Prostate gland (tissue), 2 donors: ENCODE results near the gene GAMT. TPM values are rescaled to one million over a fixed set of nuclear protein-coding genes. Genes with fewer than 3 reads are reported as not detected.

Source experiments
- DNase-seq: peaks from one replicate; pipeline ENCODE4 v3.0.0-alpha.2; 2019; ENCODE audit warnings: low spot score
- H3K27ac ChIP-seq, 2 donors: fragments of 200-600 bp; sonication (generic); 2 replicates each; pipeline ENCODE4 v1.5.1; 2017 to 2019
- H3K27me3 ChIP-seq: fragments of 200-600 bp; sonication (generic); replicated peaks from 2 replicates; pipeline ENCODE4 v1.5.1; 2019; ENCODE audit not compliant: insufficient read depth
- H3K36me3 ChIP-seq, 2 donors: fragments of 200-600 bp; sonication (generic); 1 replicate in 1 of 2; 2 replicates in 1 of 2; pipeline versions ENCODE4 v1.5.1 to v1.8.1; 2017 to 2019
- H3K4me1 ChIP-seq: fragments of 200-600 bp; sonication (generic); replicated peaks from 2 replicates; pipeline ENCODE4 v1.5.1; 2019
- H3K4me3 ChIP-seq, 2 donors: fragments of 200-600 bp; sonication (generic); 2 replicates each; pipeline ENCODE4 v1.5.1; 2017 to 2019
- H3K9me3 ChIP-seq: fragments of 200-600 bp; sonication (generic); 2 replicates; pipeline ENCODE4 v1.5.1; 2017
- CTCF ChIP-seq, 4 experiments: fragments of 200-600 bp in 2 of 4; fragments of 450-650 bp in 2 of 4; sonication (generic) in 2 of 4; IDR thresholded peaks; 1 replicate in 3 of 4; 2 replicates in 1 of 4; pipeline ENCODE4 v1.5.1; 2016 to 2019; ENCODE audit warnings: antibody characterized with exemption in 4 of 4, mild to moderate bottlenecking in 2 of 4, moderate library complexity in 2 of 4
- POLR2A ChIP-seq: fragments of 450-650 bp; IDR thresholded peaks from one replicate; pipeline ENCODE4 v1.6.1; 2016; ENCODE audit warnings: antibody characterized with exemption, mild to moderate bottlenecking
- POLR2AphosphoS5 ChIP-seq: sonication (generic); formaldehyde crosslinking; IDR thresholded peaks from one replicate; pipeline ENCODE4 v1.6.1; 2017; ENCODE audit warnings: antibody characterized with exemption
- WGBS: methylation state at CpG from one replicate; pipeline ENCODE4 v1.1.5; 2018; 5-methylcytosine and 5-hydroxymethylcytosine counted together
- intact Hi-C: fragments of 100-400 bp; cut with DNase I; formaldehyde crosslinking; loops from one replicate; pipeline ENCODE4 v1.14.2; 2022
- total RNA-seq, 2 donors: library from RNA; depleted of rRNA; stranded (reverse); fragments of >200 nt; gene quantifications; one replicate each; pipeline ENCODE4 v1.1.0, GENCODE V29; 2016

GAMT gene
- total RNA-seq, 2 donors from 2014 or later = 100 to 183 TPM

GRCh38 chr19:1369214-1369805, 32.0 kb downstream of the GAMT start:
- TF ChIP-seq POLR2AphosphoS5 (no peak), POLR2A (no peak), CTCF (IDR thresholded peaks at IDR 0.05) (no peak)
- no peak for DNase-seq
- no peaks in the 10 kb centered on the region for H3K27me3 ChIP-seq
- H3K9me3 ChIP-seq = no peaks in the 10 kb centered on the region
- peaks cover 0 to 5% of the 10 kb centered on the region in 2 donors for H3K36me3 ChIP-seq
- no peak overlapping the region for H3K4me3 ChIP-seq
- WGBS = 99% methylated on average over 18 of the region's 18 CpGs
- no peak overlapping the region for H3K27ac ChIP-seq
- intact Hi-C loops = no loop called here
- H3K4me1 ChIP-seq = no peaks in the 10 kb centered on the region

- intact Hi-C loops = no loop called here
- WGBS = 73% methylated on average over 35 of the region's 35 CpGs
- Histone ChIP-seq H3K27ac (no peak overlapping the region), H3K4me3 (no peak overlapping the region), H3K36me3 (peaks cover 0 to 5% of the 10 kb centered on the region in 2 donors), H3K9me3 (no peaks in the 10 kb centered on the region), H3K27me3 (no peaks in the 10 kb centered on the region), H3K4me1 (peaks cover under 1% of the 10 kb centered on the region)
- no peak for DNase-seq
- TF ChIP-seq POLR2AphosphoS5 (no peak), POLR2A (no peak), CTCF (IDR thresholded peaks at IDR 0.05) (no peak)
Observed at GRCh38 chr19:1366899-1367870, 34.2 kb downstream of the GAMT start.

- TF ChIP-seq CTCF (IDR thresholded peaks at IDR 0.05) = no peak
- no peak for TF ChIP-seq POLR2A
- no peak for TF ChIP-seq POLR2AphosphoS5
- Histone ChIP-seq H3K4me1 (peaks cover 5% of the 10 kb centered on the region), H3K27me3 (no peaks in the 10 kb centered on the region), H3K9me3 (no peaks in the 10 kb centered on the region), H3K27ac (no peak overlapping the region), H3K36me3 (peaks cover 0 to 5% of the 10 kb centered on the region in 2 donors), H3K4me3 (no peak overlapping the region)
- DNase-seq = no peak
- WGBS = 94% methylated on average over 10 of the region's 10 CpGs
- intact Hi-C loops = no loop called here
Observed at GRCh38 chr19:1366296-1366695, 35.0 kb downstream of the GAMT start.

GRCh38 chr19:1365319-1366269, 35.7 kb downstream of the GAMT start:
- intact Hi-C loops = no loop called here
- Histone ChIP-seq H3K27ac (no peak overlapping the region), H3K36me3 (peaks cover 0 to 5% of the 10 kb centered on the region in 2 donors)

More at GRCh38 chr19:1365319-1366269, 35.7 kb downstream of the GAMT start:
- H3K9me3 ChIP-seq = no peaks in the 10 kb centered on the region
- 83% methylated on average over 37 of the region's 37 CpGs for WGBS
- H3K4me1 ChIP-seq = peaks cover 8% of the 10 kb centered on the region
- no peak for TF ChIP-seq POLR2AphosphoS5
- TF ChIP-seq POLR2A = no peak
- no peak for TF ChIP-seq CTCF (IDR thresholded peaks at IDR 0.05)
- H3K27me3 ChIP-seq = no peaks in the 10 kb centered on the region
- H3K4me3 ChIP-seq = no peak overlapping the region
- DNase-seq = no peak
